HUES6 (cell line): ENCODE results near the gene PM20D2.
"Not testable (repeated sequence)": the region's sequence is repeated elsewhere in the genome, so short reads cannot be mapped to it uniquely, and the experiment has no call there.

Experiments used
- H3K27ac ChIP-seq: 2 replicates; pipeline ENCODE4 v1.7.0; 2013; ENCODE audit warnings: low read depth, mild to moderate bottlenecking, low read length, inconsistent platforms
- H3K27me3 ChIP-seq: 2 replicates; pipeline ENCODE4 v1.6.1; 2013; ENCODE audit warnings: low read length; ENCODE audit not compliant: control insufficient read depth, insufficient read depth
- H3K36me3 ChIP-seq: 2 replicates; pipeline ENCODE4 v1.6.1; 2013; ENCODE audit warnings: low read length; ENCODE audit not compliant: control insufficient read depth, insufficient read depth
- H3K4me1 ChIP-seq: 2 replicates; pipeline ENCODE4 v1.6.1; 2013; ENCODE audit warnings: low read length; ENCODE audit not compliant: control insufficient read depth, insufficient read depth
- H3K4me3 ChIP-seq: 2 replicates; pipeline ENCODE4 v1.5.1; 2013; ENCODE audit warnings: low read depth, low read length
- H3K9ac ChIP-seq: one replicate; pipeline ENCODE4 v1.6.1; 2013; ENCODE audit warnings: mild to moderate bottlenecking, low read length
- H3K9me3 ChIP-seq: 2 replicates; pipeline ENCODE4 v1.6.1; 2013; ENCODE audit warnings: low read depth, low read length; ENCODE audit not compliant: control insufficient read depth, insufficient read depth

PM20D2 gene

DNA sequence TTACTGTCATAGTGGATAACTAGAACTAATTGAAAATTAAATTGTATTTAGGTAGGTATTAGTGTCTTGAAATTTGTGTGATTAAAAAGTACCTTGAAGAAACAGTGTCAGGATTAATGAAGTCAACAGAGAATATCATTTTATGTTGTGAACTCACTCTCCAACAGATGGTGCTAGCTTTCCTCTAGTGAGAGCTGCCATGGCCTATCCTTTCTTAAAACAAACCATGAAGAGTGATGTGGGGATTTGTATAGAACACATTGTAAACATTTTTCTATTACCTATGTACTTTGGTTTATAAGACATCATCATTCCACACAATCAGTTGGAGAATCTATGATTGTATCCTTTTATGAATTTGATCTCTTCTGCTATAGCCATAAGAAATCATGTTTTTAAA, 23.2 kb upstream of the PM20D2 start:
- Histone ChIP-seq H3K4me1 (no peaks in the 10 kb centered on the region), H3K4me3 (no peak overlapping the region), H3K9me3 (no peaks in the 10 kb centered on the region), H3K27ac (no peak overlapping the region), H3K9ac (no peak overlapping the region), H3K27me3 (peaks cover 25% of the 10 kb centered on the region), H3K36me3 (no peaks in the 10 kb centered on the region)

DNA sequence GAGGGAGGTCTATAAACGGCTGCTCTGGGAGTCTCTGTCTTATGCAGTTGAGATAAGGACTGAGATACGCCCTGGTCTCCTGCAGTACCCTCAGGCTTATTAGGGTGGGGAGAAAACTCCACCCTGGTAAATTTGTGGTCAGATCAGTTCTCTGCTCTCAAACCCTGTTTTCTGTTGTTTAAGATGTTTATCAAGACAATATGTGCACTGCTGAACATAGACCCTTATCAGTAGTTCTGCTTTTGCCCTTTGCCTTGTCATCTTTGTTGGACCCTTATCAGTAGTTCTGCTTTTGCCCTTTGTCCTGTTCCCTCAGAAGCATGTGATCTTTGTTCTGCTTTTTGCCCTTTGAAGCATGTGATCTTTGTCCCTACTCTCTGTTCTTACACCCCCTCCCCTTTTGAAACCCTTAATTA, 17.6 kb upstream of the PM20D2 start:
- not testable (repeated sequence) for H3K9ac ChIP-seq, H3K4me1 ChIP-seq, H3K36me3 ChIP-seq, H3K4me3 ChIP-seq, H3K27ac ChIP-seq
- H3K27me3 ChIP-seq = peaks cover 33% of the 10 kb centered on the region
- peaks cover 11% of the 10 kb centered on the region; the same call in 1 of the 2 replicates for H3K9me3 ChIP-seq

- H3K9me3 ChIP-seq = peaks cover 16% of the 10 kb centered on the region
- H3K27ac ChIP-seq = no peak overlapping the region
- no peaks in the 10 kb centered on the region for H3K4me1 ChIP-seq
- peaks cover 63% of the 10 kb centered on the region for H3K27me3 ChIP-seq
- H3K9ac ChIP-seq = no peak overlapping the region
- H3K4me3 ChIP-seq = no peak overlapping the region
- no peaks in the 10 kb centered on the region for H3K36me3 ChIP-seq
Measured at GRCh38 chr6:89131599-89131998, 14.3 kb upstream of the PM20D2 start.

- no peaks in the 10 kb centered on the region for H3K4me1 ChIP-seq
- H3K27me3 ChIP-seq = peaks cover 67% of the 10 kb centered on the region
- peaks cover 16% of the 10 kb centered on the region for H3K9me3 ChIP-seq
- H3K27ac ChIP-seq = no peak overlapping the region
- H3K36me3 ChIP-seq = no peaks in the 10 kb centered on the region
- no peak overlapping the region for H3K4me3 ChIP-seq
- no peak overlapping the region for H3K9ac ChIP-seq
Measured at GRCh38 chr6:89132057-89132456, 13.8 kb upstream of the PM20D2 start.

GRCh38 chr6:89133981-89134380, 11.9 kb upstream of the PM20D2 start:
- H3K27me3 ChIP-seq = peaks cover 82% of the 10 kb centered on the region
- H3K36me3 ChIP-seq = no peaks in the 10 kb centered on the region
- 0 out of 2 replicates have a peak, but pooled peaks cover under 1% of the 10 kb centered on the region for H3K4me1 ChIP-seq
- H3K9ac ChIP-seq = no peak overlapping the region
- peaks cover 8% of the 10 kb centered on the region for H3K9me3 ChIP-seq
- H3K4me3 ChIP-seq = no peak overlapping the region
- H3K27ac ChIP-seq = no peak overlapping the region

DNA sequence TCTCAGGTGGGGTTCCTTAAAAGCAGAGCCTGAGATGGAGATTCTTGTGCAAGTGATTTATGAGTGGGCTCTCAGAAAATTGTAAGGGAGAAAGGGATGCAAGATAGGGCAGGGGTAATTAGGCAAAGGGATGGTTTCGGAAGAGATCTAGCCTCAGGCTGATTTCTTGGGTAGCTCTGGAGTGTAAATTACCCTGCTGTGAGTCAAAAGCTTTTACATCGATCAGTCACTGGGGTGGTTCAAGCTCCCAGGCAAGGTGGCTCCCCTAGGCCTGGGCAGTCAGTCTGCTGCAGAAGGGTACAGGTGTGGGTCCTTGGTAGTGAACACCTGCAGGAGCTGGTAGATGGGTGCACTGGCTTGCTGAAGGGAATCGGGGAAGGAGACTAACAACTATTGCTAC, 11.1 kb upstream of the PM20D2 start:
- no peak overlapping the region for H3K4me3 ChIP-seq
- no peak overlapping the region for H3K9ac ChIP-seq
- peaks cover 8% of the 10 kb centered on the region for H3K4me1 ChIP-seq
- H3K27ac ChIP-seq = no peak overlapping the region
- peaks cover 5% of the 10 kb centered on the region; the same call in 1 of the 2 replicates for H3K9me3 ChIP-seq
- H3K27me3 ChIP-seq = peaks cover 88% of the 10 kb centered on the region
- no peaks in the 10 kb centered on the region for H3K36me3 ChIP-seq

DNA sequence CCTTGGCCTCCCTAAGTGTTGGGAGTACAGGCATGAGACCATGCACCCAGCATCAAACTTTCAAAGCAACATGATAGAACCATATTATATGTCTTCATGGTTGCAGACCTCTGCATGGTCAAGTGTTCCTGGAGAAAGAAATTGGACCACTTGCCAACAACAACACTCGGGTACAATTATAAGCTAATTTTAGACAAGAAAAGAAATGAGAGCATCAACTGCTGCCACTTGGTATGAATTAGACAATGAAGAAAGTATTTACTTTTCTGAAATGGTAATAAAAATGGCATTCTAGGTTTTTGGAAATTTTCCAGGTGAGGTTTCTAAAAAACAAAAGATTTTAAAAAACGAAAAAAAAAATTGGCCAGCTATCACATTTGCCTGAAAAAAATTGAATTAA, 7.7 kb upstream of the PM20D2 start:
- no peaks in the 10 kb centered on the region for H3K36me3 ChIP-seq
- H3K27ac ChIP-seq = no peak overlapping the region
- no peak overlapping the region for H3K4me3 ChIP-seq
- peaks cover 5% of the 10 kb centered on the region; the same call in 1 of the 2 replicates for H3K9me3 ChIP-seq
- H3K9ac ChIP-seq = no peak overlapping the region
- peaks cover 11% of the 10 kb centered on the region for H3K4me1 ChIP-seq
- H3K27me3 ChIP-seq = peaks cover 83% of the 10 kb centered on the region

- Histone ChIP-seq H3K4me3 (no peak overlapping the region), H3K27me3 (peaks cover 84% of the 10 kb centered on the region), H3K36me3 (no peaks in the 10 kb centered on the region), H3K9me3 (no peaks in the 10 kb centered on the region), H3K4me1 (peaks cover 11% of the 10 kb centered on the region), H3K9ac (no peak overlapping the region), H3K27ac (no peak overlapping the region)
Measured at GRCh38 chr6:89139509-89140346, 6.1 kb upstream of the PM20D2 start.

DNA sequence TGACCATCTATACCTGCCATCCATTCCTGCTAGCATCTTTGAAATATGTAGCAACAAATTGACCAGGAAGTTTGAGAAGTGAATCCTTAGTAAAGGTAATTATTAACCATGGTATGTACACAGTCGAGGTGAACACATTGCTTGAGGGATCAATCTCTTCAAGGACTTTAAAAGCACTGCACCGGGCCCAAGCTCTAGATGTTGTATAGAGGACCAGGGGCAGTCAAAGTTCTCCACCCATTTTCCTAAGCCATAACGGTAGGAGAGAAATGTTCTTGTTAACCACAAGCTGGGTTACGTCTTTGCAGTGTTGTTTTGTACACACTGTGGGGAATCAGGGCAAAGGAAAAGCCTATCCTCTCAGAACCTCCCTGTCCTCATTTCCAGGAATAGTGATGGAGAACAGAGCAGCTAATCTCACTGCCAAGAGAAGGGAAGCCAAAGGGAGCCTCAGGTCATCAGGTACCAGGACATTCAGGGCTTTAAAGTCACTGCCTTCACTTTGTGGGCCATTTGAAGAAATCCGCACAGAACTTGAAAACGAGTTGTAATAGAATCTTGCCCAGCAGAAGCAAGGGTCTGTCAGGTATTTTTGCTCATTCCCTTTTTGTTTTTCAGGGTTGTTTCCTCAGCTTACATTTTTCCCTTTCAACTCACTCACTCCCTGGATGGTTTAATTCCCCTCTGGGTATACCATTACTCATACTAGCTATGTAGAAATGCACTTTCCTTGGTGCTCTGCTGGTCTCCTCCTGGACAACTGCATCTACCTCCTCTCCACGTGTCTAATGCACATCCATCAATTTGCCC, 5.3 kb upstream of the PM20D2 start:
- H3K27me3 ChIP-seq = peaks cover 84% of the 10 kb centered on the region
- H3K27ac ChIP-seq = no peak overlapping the region
- no peak overlapping the region for H3K4me3 ChIP-seq
- H3K9ac ChIP-seq = no peak overlapping the region
- no peaks in the 10 kb centered on the region for H3K9me3 ChIP-seq
- no peaks in the 10 kb centered on the region for H3K36me3 ChIP-seq
- H3K4me1 ChIP-seq = peaks cover 11% of the 10 kb centered on the region

- Histone ChIP-seq H3K27me3 (peaks cover 70% of the 10 kb centered on the region), H3K27ac (no peak overlapping the region), H3K9me3 (no peaks in the 10 kb centered on the region), H3K4me1 (peaks cover 13% of the 10 kb centered on the region), H3K36me3 (no peaks in the 10 kb centered on the region), H3K4me3 (no peak overlapping the region), H3K9ac (no peak overlapping the region)
Measured at GRCh38 chr6:89144354-89144906, 1.4 kb upstream of the PM20D2 start.
